Trophoblast cell (in vitro differentiated cells and primary cell): ENCODE results near the gene FAAH.
"Not testable (repeated sequence)": the region's sequence is repeated elsewhere in the genome, so short reads cannot be mapped to it uniquely, and the experiment has no call there.

Source experiments
- DNase-seq, 2 donors: peaks; one replicate each; pipeline ENCODE4 v3.0.0-alpha.2; 2016
- H2AFZ ChIP-seq: 2 replicates; pipeline ENCODE4 v1.6.1; 2013; ENCODE audit warnings: low read length, moderate library complexity, mild to moderate bottlenecking; ENCODE audit not compliant: insufficient read depth, poor library complexity
- H2AK5ac ChIP-seq: 2 replicates; pipeline ENCODE4 v1.6.1; 2013; ENCODE audit warnings: mild to moderate bottlenecking, low read length
- H2BK120ac ChIP-seq: 2 replicates; pipeline ENCODE4 v1.6.1; 2013; ENCODE audit warnings: low read length, mild to moderate bottlenecking, moderate library complexity; ENCODE audit not compliant: insufficient read depth, poor library complexity
- H2BK12ac ChIP-seq: 2 replicates; pipeline ENCODE4 v1.6.1; 2013; ENCODE audit warnings: mild to moderate bottlenecking, low read length, moderate library complexity
- H2BK5ac ChIP-seq: 2 replicates; pipeline ENCODE4 v1.6.1; 2013; ENCODE audit warnings: low read length, low read depth, moderate library complexity, mild to moderate bottlenecking; ENCODE audit not compliant: poor library complexity
- H3K14ac ChIP-seq: 2 replicates; pipeline ENCODE4 v1.6.1; 2013; ENCODE audit warnings: mild to moderate bottlenecking, low read length
- H3K18ac ChIP-seq: 2 replicates; pipeline ENCODE4 v1.6.1; 2013; ENCODE audit warnings: mild to moderate bottlenecking, low read length
- H3K23ac ChIP-seq: 2 replicates; pipeline ENCODE4 v1.6.1; 2013; ENCODE audit warnings: low read length
- H3K27ac ChIP-seq: 2 replicates; pipeline ENCODE4 v1.5.1; 2013; ENCODE audit warnings: low read depth, mild to moderate bottlenecking, inconsistent platforms, low read length, moderate library complexity
- H3K27me3 ChIP-seq: 2 replicates; pipeline ENCODE4 v1.6.1; 2013; ENCODE audit warnings: inconsistent platforms, mild to moderate bottlenecking, low read length, moderate library complexity; ENCODE audit not compliant: insufficient read depth
- H3K36me3 ChIP-seq, 2 experiments: 1 replicate in 1 of 2; 2 replicates in 1 of 2; pipeline ENCODE4 v1.6.1; 2013; ENCODE audit warnings: low read length in 2 of 2, mild to moderate bottlenecking in 2 of 2, moderate library complexity in 1 of 2; ENCODE audit not compliant: insufficient read depth in 2 of 2, control insufficient read depth in 1 of 2
- H3K4ac ChIP-seq: 2 replicates; pipeline ENCODE4 v1.6.1; 2013; ENCODE audit warnings: low read depth, mild to moderate bottlenecking, low read length, moderate library complexity
- H3K4me1 ChIP-seq, 2 experiments: 1 replicate in 1 of 2; 2 replicates in 1 of 2; pipeline ENCODE4 v1.6.1; 2013; ENCODE audit warnings: low read length in 2 of 2, mild to moderate bottlenecking in 2 of 2, moderate library complexity in 1 of 2; ENCODE audit not compliant: insufficient read depth in 2 of 2, control insufficient read depth in 1 of 2
- H3K4me2 ChIP-seq: 2 replicates; pipeline ENCODE4 v1.6.1; 2013; ENCODE audit warnings: inconsistent platforms, mild to moderate bottlenecking, low read length, moderate library complexity
- H3K4me3 ChIP-seq: 2 replicates; pipeline ENCODE4 v1.5.1; 2013; ENCODE audit warnings: mild to moderate bottlenecking, low read depth, low read length, inconsistent platforms
- H3K79me1 ChIP-seq: one replicate; pipeline ENCODE4 v1.6.1; 2013; ENCODE audit warnings: low read length
- H3K79me2 ChIP-seq: 2 replicates; pipeline ENCODE4 v1.6.1; 2013; ENCODE audit warnings: low read length, mild to moderate bottlenecking; ENCODE audit not compliant: control insufficient read depth, insufficient read depth, poor library complexity
- H3K9ac ChIP-seq: 2 replicates; pipeline ENCODE4 v1.6.1; 2013; ENCODE audit warnings: mild to moderate bottlenecking, low read length
- H3K9me3 ChIP-seq: 2 replicates; pipeline ENCODE4 v1.6.1; 2013; ENCODE audit warnings: low read depth, mild to moderate bottlenecking, control low read depth, inconsistent platforms, low read length; ENCODE audit not compliant: insufficient read depth
- H4K12ac ChIP-seq: 2 replicates; pipeline ENCODE4 v1.6.1; 2013; ENCODE audit warnings: low read depth, mild to moderate bottlenecking, low read length, moderate library complexity
- H4K8ac ChIP-seq: 2 replicates; pipeline ENCODE4 v1.6.1; 2013; ENCODE audit warnings: low read depth, mild to moderate bottlenecking, low read length, moderate library complexity
- H4K91ac ChIP-seq: one replicate; pipeline ENCODE4 v1.6.1; 2013; ENCODE audit warnings: low read depth, mild to moderate bottlenecking, low read length, moderate library complexity
- WGBS: extraction: QIAGEN DNeasy Blood & Tissue Kit; methylation state at CpG from one replicate; pipeline ENCODE4 v1.1.7; 2013; ENCODE audit warnings: missing lambda C conversion rate; ENCODE audit not compliant: insufficient read length, insufficient coverage; ENCODE audit errors: extremely low coverage; 5-methylcytosine and 5-hydroxymethylcytosine counted together

Gene FAAH

GRCh38 chr1:46365796-46366195 lies 28.3 kb upstream of the FAAH start:
- H3K79me1 ChIP-seq, H3K18ac ChIP-seq, H3K4ac ChIP-seq, H3K23ac ChIP-seq, H4K91ac ChIP-seq, H3K27me3 ChIP-seq, H3K4me1 ChIP-seq, H3K4me2 ChIP-seq, H3K27ac ChIP-seq, H3K79me2 ChIP-seq, H2AFZ ChIP-seq, H2BK5ac ChIP-seq, H2BK12ac ChIP-seq, H3K14ac ChIP-seq, H3K4me3 ChIP-seq, H3K9me3 ChIP-seq, H4K8ac ChIP-seq, H2BK120ac ChIP-seq, H3K9ac ChIP-seq, H2AK5ac ChIP-seq, H4K12ac ChIP-seq: not testable (repeated sequence)
- peak; percentile 51 to 59 for DNase-seq
- WGBS, result no CpG with 5 or more reads among the region's 8 CpGs
- H3K36me3 ChIP-seq, result peaks cover 13 to 35% of the 10 kb centered on the region in 2 experiments

- Histone ChIP-seq H3K36me3 (peaks cover 9 to 22% of the 10 kb centered on the region in 2 experiments), H3K9ac (no peak overlapping the region), H3K14ac (no peak overlapping the region), H2BK5ac (no peak overlapping the region), H3K4me1 (no peaks in the 10 kb centered on the region), H3K23ac (no peak overlapping the region), H4K91ac (no peak overlapping the region), H3K18ac (no peak overlapping the region), H3K9me3 (peaks cover 1% of the 10 kb centered on the region), H4K8ac (no peak overlapping the region), H3K27me3 (no peaks in the 10 kb centered on the region), H3K4me3 (no peak overlapping the region), H2BK120ac (no peak overlapping the region), H3K27ac (no peak overlapping the region), H3K79me1 (no peaks in the 10 kb centered on the region), H4K12ac (no peak overlapping the region), H3K79me2 (no peaks in the 10 kb centered on the region), H2BK12ac (no peak overlapping the region), H2AK5ac (no peak overlapping the region), H2AFZ (no peak overlapping the region), H3K4ac (no peak overlapping the region), H3K4me2 (no peak overlapping the region)
- DNase-seq, result no peak
- no CpG with 5 or more reads among the region's 3 CpGs for WGBS
Observed at GRCh38 chr1:46367072-46367471, 27.0 kb upstream of the FAAH start.

GRCh38 chr1:46367701-46368100 lies 26.4 kb upstream of the FAAH start:
- H4K91ac ChIP-seq, H2AFZ ChIP-seq, H3K4me1 ChIP-seq, H2AK5ac ChIP-seq, H3K23ac ChIP-seq, H2BK120ac ChIP-seq, DNase-seq, H3K4me2 ChIP-seq, H3K79me2 ChIP-seq, H3K27ac ChIP-seq, H3K14ac ChIP-seq, H2BK5ac ChIP-seq, H2BK12ac ChIP-seq, H3K79me1 ChIP-seq, H3K4ac ChIP-seq, H4K8ac ChIP-seq, H3K9ac ChIP-seq, H3K9me3 ChIP-seq, H4K12ac ChIP-seq, H3K18ac ChIP-seq, H3K4me3 ChIP-seq, H3K27me3 ChIP-seq: not testable (repeated sequence)
- no CpG with 5 or more reads among the region's 8 CpGs for WGBS
- H3K36me3 ChIP-seq, result peaks cover 9 to 16% of the 10 kb centered on the region in 2 experiments

- Histone ChIP-seq H3K4me3 (no peak overlapping the region), H3K4me1 (no peaks in the 10 kb centered on the region), H2BK12ac (no peak overlapping the region), H3K4ac (no peak overlapping the region), H4K12ac (no peak overlapping the region), H4K91ac (no peak overlapping the region), H3K27me3 (no peaks in the 10 kb centered on the region), H4K8ac (no peak overlapping the region), H2BK5ac (no peak overlapping the region), H3K9ac (no peak overlapping the region), H2BK120ac (no peak overlapping the region), H3K9me3 (no peaks in the 10 kb centered on the region), H2AK5ac (no peak overlapping the region), H3K27ac (no peak overlapping the region), H3K36me3 (peaks cover 9 to 12% of the 10 kb centered on the region in 2 experiments), H3K79me1 (no peaks in the 10 kb centered on the region), H3K4me2 (no peak overlapping the region), H3K79me2 (no peaks in the 10 kb centered on the region), H3K14ac (no peak overlapping the region), H2AFZ (no peak overlapping the region), H3K23ac (peak overlapping the region; percentile 67), H3K18ac (no peak overlapping the region)
- no CpG with 5 or more reads among the region's 2 CpGs for WGBS
- DNase-seq, result no peak
Observed at GRCh38 chr1:46368791-46369190, 25.3 kb upstream of the FAAH start.
